Loucy (cell line): ENCODE data around the gene WFDC2.

Experiments
- H2AFZ ChIP-seq: fragments of 200-600 bp; sonication (generic); 2 replicates; pipeline ENCODE4 v1.6.0; 2016; ENCODE audit warnings: antibody characterized with exemption, mild to moderate bottlenecking, low read length, moderate library complexity
- H3F3A ChIP-seq: fragments of 200-600 bp; 2 replicates; pipeline ENCODE4 v1.6.0; 2016; ENCODE audit warnings: antibody characterized with exemption, low read depth, mild to moderate bottlenecking
- H3K27me3 ChIP-seq: fragments of 200-600 bp; sonication (generic); 2 replicates; pipeline ENCODE4 v1.6.1; 2014; ENCODE audit warnings: low read length, mild to moderate bottlenecking; ENCODE audit not compliant: insufficient read depth, poor library complexity, severe bottlenecking
- H3K36me3 ChIP-seq: fragments of 200-600 bp; sonication (generic); 2 replicates; pipeline ENCODE4 v1.6.1; 2016; ENCODE audit warnings: low read length; ENCODE audit not compliant: insufficient read depth
- H3K4me1 ChIP-seq: fragments of 200-600 bp; sonication (generic); 2 replicates; pipeline ENCODE4 v1.5.1; 2014; ENCODE audit warnings: low read length, mild to moderate bottlenecking; ENCODE audit not compliant: insufficient read depth, poor library complexity, severe bottlenecking
- H3K4me2 ChIP-seq: fragments of 200-600 bp; sonication (generic); 2 replicates; pipeline ENCODE4 v1.6.0; 2014; ENCODE audit warnings: antibody characterized with exemption, low read length, low read depth, mild to moderate bottlenecking; ENCODE audit not compliant: poor library complexity, severe bottlenecking
- H3K4me3 ChIP-seq: fragments of 200-600 bp; sonication (generic); 2 replicates; pipeline ENCODE4 v1.5.1; 2014; ENCODE audit warnings: low read length, mild to moderate bottlenecking, mixed read lengths; ENCODE audit not compliant: poor library complexity, severe bottlenecking
- H3K79me2 ChIP-seq: fragments of 200-600 bp; sonication (generic); 2 replicates; pipeline ENCODE4 v1.6.1; 2014; ENCODE audit warnings: low read length; ENCODE audit not compliant: insufficient read depth
- H3K9ac ChIP-seq: fragments of 200-600 bp; sonication (generic); 2 replicates; pipeline ENCODE4 v1.6.0; 2014; ENCODE audit warnings: mild to moderate bottlenecking, low read depth, low read length, moderate library complexity; ENCODE audit not compliant: poor library complexity, severe bottlenecking
- H3K9me2 ChIP-seq: fragments of 200-600 bp; sonication (generic); replicated peaks from 2 replicates; pipeline ENCODE4 v1.6.1; 2016; ENCODE audit warnings: low read depth, low read length, mixed read lengths
- H3K9me3 ChIP-seq: fragments of 200-600 bp; sonication (generic); 2 replicates; pipeline ENCODE4 v1.6.1; 2014; ENCODE audit warnings: mild to moderate bottlenecking, antibody characterized with exemption, low read length, low read depth; ENCODE audit not compliant: insufficient read depth
- H4K20me1 ChIP-seq: fragments of 200-600 bp; sonication (generic); 2 replicates; pipeline ENCODE4 v1.6.0; 2014; ENCODE audit warnings: antibody characterized with exemption, low read length, mild to moderate bottlenecking; ENCODE audit not compliant: insufficient read depth, poor library complexity, severe bottlenecking
- EZH2phosphoT487 ChIP-seq: fragments of 200-600 bp; IDR thresholded peaks from 2 replicates; pipeline ENCODE4 v1.6.1; 2018; ENCODE audit warnings: antibody characterized with exemption, mild to moderate bottlenecking, moderate library complexity, borderline replicate concordance
- TF ChIP-seq, protein P1 (sequence below): fragments of 200-600 bp; sonication (generic); conservative IDR thresholded peaks from 2 replicates; pipeline ENCODE4 v1.5.1; 2014; ENCODE audit warnings: mild to moderate bottlenecking, antibody characterized with exemption, low read length

WFDC2 gene, protein sequence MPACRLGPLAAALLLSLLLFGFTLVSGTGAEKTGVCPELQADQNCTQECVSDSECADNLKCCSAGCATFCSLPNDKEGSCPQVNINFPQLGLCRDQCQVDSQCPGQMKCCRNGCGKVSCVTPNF

GRCh38 chr20:45469336-45470261 is at the start of gene WFDC2:
WFDC2 (plus strand) TSS chr20:45469753; CDS start chr20:45469782, 29 bp downstream.
- no peak within 1 kb of the TSS for H3K4me2 ChIP-seq
- H3K36me3 ChIP-seq, result no peaks in the 10 kb centered on the region
- H3K9ac ChIP-seq, result no peak within 1 kb of the TSS
- H3K4me3 ChIP-seq, result no peak within 1 kb of the TSS
- no peak within 1 kb of the TSS for H2AFZ ChIP-seq
- no peaks in the 10 kb centered on the region for H3F3A ChIP-seq
- no peaks in the 10 kb centered on the region for H3K9me2 ChIP-seq
- no peaks in the 10 kb centered on the region for H3K4me1 ChIP-seq
- H3K79me2 ChIP-seq, result no peaks in the 10 kb centered on the region
- no peaks in the 10 kb centered on the region for H3K27me3 ChIP-seq
- TF ChIP-seq, protein P1, sequence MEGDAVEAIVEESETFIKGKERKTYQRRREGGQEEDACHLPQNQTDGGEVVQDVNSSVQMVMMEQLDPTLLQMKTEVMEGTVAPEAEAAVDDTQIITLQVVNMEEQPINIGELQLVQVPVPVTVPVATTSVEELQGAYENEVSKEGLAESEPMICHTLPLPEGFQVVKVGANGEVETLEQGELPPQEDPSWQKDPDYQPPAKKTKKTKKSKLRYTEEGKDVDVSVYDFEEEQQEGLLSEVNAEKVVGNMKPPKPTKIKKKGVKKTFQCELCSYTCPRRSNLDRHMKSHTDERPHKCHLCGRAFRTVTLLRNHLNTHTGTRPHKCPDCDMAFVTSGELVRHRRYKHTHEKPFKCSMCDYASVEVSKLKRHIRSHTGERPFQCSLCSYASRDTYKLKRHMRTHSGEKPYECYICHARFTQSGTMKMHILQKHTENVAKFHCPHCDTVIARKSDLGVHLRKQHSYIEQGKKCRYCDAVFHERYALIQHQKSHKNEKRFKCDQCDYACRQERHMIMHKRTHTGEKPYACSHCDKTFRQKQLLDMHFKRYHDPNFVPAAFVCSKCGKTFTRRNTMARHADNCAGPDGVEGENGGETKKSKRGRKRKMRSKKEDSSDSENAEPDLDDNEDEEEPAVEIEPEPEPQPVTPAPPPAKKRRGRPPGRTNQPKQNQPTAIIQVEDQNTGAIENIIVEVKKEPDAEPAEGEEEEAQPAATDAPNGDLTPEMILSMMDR, result no peak
- TF ChIP-seq EZH2phosphoT487, result no peak
- H4K20me1 ChIP-seq, result no peaks in the 10 kb centered on the region
- H3K9me3 ChIP-seq, result no peaks in the 10 kb centered on the region

DNA sequence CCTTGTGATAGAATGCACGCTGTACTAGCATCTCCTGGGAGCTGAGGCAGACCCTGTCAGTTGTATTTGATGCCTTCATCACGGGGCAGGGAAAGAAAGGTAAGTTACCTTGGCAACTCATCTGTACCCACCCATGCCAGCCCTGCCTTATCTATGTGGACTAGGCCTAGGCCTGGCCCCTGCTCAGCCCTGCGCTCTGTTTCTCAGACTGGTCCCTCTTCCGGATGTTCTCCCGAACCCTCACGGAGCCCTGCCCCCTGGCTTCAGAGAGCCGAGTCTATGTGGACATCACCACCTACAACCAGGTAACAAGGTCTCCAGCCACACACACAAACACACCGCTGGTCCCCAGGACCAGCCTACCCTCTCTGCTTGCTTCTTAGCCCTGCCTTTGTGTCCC is 49.4 kb upstream of the WFDC2 start:
- Histone ChIP-seq H3K27me3 (no peaks in the 10 kb centered on the region), H3K9me2 (no peaks in the 10 kb centered on the region), H3K9ac (no peak overlapping the region), H3K36me3 (peaks cover 46% of the 10 kb centered on the region; the same call in 1 of the 2 replicates), H4K20me1 (peaks cover 13% of the 10 kb centered on the region), H3K9me3 (no peaks in the 10 kb centered on the region), H3F3A (no peaks in the 10 kb centered on the region), H3K4me1 (peaks cover 17% of the 10 kb centered on the region), H3K79me2 (peaks cover 39% of the 10 kb centered on the region), H3K4me2 (no peak overlapping the region), H2AFZ (no peak overlapping the region), H3K4me3 (no peak overlapping the region)
- TF ChIP-seq, protein P1, result no peak
- TF ChIP-seq EZH2phosphoT487, result no peak

DNA sequence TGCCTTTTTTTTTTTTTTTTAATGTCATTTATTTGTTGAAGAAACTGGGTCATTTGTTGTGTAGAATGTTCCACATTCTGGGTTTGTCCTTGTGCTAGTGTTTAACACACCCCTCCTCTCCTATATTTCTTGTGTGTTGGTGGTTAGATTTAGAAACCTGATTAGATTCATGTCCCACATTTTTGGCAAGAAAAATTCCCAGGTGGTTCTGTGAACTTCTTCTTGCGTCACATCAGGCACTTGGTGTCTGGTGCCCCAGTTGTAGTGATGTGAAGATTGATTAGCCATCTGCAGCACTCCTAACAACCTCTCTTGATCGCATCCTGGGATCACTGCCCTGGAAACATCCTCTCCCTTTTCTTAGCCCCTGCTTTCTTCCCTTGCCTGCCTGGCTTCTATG is 45.9 kb upstream of the WFDC2 start:
- Histone ChIP-seq H3K4me3 (no peak overlapping the region), H3K9me2 (no peaks in the 10 kb centered on the region), H3K36me3 (peaks cover 55% of the 10 kb centered on the region; the same call in 1 of the 2 replicates), H3K9ac (no peak overlapping the region), H3K79me2 (peaks cover 5% of the 10 kb centered on the region; the same call in 1 of the 2 replicates), H2AFZ (no peak overlapping the region), H3K27me3 (no peaks in the 10 kb centered on the region), H3K4me2 (no peak overlapping the region), H3K4me1 (no peaks in the 10 kb centered on the region), H4K20me1 (no peaks in the 10 kb centered on the region), H3F3A (no peaks in the 10 kb centered on the region), H3K9me3 (no peaks in the 10 kb centered on the region)
- TF ChIP-seq, protein P1, result no peak
- TF ChIP-seq EZH2phosphoT487, result no peak
